CD4-positive, alpha-beta T cell treated with Interleukin-10 for 1 hour (primary cell): ENCODE results near the gene GBA2.

Source experiments
- DNase-seq: peaks from one replicate; pipeline ENCODE4 v3.0.0-alpha.2; 2020

Gene GBA2

GRCh38 chr9:35763803-35764202 lies 14.8 kb upstream of the GBA2 start:
- DNase-seq: no peak

DNA sequence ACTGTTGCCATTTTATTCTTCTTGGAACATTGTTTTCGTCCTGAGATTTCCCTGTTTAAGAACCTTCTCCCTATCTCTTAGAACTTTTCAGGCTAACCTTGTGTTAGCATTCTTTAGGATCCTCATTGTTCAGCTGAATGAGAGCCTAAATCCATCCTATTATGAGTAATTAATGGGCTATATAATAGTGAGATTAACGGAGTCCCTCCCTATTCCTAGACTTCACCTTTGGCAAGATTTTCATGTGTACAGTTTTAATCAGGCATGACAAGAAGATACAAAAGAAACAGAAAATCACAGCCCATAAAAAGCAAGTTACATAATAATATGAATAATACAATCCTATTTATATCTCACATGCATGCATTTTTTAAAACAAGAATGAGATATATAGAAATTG lies 14.2 kb upstream of the GBA2 start:
- no peak for DNase-seq

DNA sequence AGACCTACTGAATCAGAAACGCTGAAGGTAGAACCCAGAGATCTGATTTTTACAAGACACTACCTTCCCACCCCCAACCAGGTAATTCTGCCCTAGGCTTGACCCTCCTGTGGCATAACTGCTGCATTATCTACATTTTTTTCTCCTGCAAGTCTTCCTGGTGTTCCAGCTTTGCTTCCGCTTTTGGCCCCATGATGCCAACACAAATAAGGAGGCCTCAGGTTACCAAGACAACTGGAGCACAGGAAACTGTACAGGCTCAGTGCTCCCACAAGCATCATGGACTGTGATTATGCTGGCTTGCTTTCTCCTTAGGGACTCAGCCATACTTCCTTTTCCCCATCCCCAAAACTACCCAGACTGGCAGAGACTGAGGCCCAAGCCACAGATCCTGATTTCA lies 11.6 kb upstream of the GBA2 start:
- no peak for DNase-seq

- no peak for DNase-seq
These were observed 10.8 kb upstream of the GBA2 start for GRCh38 chr9:35759795-35760194.

- no peak for DNase-seq
These were observed 9.5 kb upstream of the GBA2 start for GRCh38 chr9:35758475-35759050.

DNA sequence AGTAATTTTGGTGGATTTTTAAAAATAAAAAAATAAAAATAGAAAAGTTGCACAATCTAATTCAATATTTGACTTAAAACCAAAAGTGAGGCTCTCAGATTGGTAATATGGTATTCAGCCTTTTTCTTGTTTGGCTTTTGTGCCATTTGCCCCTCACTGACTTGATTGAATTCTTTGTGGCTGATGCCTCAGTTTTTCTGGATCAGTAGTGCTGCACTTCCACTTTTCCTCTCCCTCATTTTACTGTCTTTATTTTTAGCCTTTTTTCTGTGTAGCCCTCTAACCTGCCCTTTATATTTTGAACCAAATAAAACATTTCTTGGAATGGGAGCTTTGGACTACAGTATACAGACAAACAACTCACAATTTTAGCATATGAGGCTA lies 8.9 kb upstream of the GBA2 start:
- DNase-seq: no peak

- no peak for DNase-seq
These were observed 8.3 kb upstream of the GBA2 start for GRCh38 chr9:35757226-35757891.

- DNase-seq: peak; percentile 81
These were observed 7.5 kb upstream of the GBA2 start for GRCh38 chr9:35756275-35757225.

DNA sequence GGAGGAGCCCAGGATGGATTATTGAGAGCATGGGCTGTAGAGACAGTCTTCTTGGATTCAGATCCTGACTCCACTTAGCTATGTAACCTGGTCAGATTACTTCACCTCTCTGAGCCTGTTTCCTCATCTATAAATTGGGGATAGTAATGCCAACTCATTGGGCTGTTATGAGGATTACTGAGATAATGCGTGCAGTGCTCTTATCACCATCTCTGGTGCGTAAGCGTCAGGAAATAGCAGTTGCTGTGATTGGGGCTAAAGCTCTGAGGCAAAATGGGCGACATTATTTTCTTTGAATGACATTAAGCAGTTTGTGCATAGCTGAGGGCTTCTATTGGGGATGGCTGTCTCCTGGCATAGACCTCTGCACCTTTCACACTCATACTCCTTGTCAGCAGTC lies 6.0 kb upstream of the GBA2 start:
- no peak for DNase-seq

- DNase-seq: no peak
These were observed 5.2 kb upstream of the GBA2 start, which contains the start of gene MSMP for GRCh38 chr9:35754264-35754663. MSMP (minus strand) TSS chr9:35754276; CDS start chr9:35754129, 147 bp downstream.

DNA sequence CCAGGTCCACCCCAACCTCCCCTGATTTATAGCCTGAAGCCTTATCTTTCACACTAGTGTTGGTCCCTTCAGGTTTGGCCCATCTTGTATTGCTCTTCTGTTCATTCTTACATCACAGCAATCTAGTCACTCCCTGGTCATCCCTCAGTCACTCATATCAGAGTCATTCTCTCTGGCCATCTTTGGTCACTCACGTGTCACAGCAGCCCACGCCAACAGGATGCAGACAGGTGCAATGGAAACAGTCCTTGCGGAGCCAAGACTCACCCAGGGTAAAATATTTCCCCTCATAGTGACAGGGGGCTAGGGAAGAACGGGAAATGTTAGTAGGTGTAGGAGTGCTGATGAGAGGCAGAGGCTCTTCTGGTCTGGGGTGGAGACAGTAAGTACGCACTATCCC lies 4.4 kb upstream of the GBA2 start:
- no peak for DNase-seq

GRCh38 chr9:35750256-35750531 lies 1.2 kb upstream of the GBA2 start:
- DNase-seq: no peak

GRCh38 chr9:35749515-35750255 lies 657 bp upstream of the GBA2 start:
- DNase-seq: peak; percentile 56

DNA sequence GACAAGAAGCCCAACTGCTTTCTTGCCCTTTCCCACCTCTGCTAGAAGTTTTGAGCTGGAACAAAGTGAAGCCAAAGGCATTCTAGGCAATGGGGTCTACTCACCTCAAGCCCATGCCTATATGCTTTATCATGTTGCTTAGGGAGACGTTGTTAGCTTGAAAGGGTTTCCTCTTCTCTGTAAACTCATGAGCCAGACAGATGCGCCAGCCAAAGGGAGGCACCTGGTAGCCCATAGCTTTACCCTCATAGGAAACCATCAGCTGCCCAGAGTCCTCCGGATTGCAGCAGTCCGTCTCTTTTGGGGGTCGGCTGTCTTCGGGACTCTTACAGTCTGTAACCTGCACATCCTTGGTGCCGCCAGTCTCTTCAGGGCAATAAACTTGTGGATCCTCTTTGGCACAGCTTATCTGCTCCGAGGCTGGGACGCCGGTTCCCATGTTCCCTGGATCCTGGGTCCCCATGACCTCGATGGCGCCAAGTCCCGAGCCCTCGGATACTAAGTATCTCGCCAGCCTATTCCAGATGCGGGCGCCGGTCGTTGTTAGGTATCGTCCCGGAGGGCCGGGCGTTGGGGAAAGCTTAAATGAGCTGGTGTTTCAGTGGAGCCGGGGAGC lies 678 bp downstream of the GBA2 start:
- DNase-seq: peak; percentile 22

DNA sequence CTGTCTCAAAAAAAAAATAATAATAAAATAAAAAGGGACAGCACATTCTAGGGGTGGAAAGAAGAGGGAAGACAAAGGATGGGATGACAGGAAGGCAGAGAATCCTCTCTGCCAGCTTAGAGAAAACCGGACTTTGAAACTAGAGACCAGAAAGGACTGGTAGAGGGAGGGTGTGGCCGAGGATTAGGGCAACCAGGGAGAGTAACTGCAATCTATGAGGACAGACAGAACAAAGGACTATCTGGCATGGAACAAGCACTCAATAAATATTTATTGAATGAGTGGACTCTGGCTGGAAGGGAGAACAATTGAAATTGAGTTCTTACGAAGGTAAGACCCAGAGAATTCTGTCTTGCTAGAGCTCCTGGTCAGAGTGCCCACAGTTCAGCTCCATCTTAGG lies 2.4 kb downstream of the GBA2 start:
- DNase-seq: no peak

- no peak for DNase-seq
These were observed 3.5 kb downstream of the GBA2 start for GRCh38 chr9:35745569-35745968.

- no peak for DNase-seq
These were observed 5.0 kb downstream of the GBA2 start for GRCh38 chr9:35743880-35744518.

DNA sequence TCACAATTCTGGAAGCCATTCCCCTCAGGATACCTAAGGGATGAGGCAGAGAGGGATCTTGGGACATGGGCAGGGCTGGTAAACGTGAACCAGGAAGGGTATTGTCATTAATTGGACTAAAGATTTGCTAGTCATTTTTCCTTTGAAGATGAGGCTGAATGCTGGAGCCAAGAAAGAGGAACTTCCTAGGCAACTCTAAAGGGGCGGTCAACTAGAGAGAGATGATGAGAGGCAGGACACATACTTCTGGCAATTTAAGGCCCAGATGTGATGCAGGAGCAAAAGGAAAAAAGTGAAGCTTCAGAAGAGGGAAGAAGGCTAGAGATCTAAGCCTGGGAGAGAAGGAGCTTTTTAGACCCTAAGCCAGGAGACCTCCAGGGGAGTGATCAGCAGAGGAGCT lies 5.6 kb downstream of the GBA2 start:
- no peak for DNase-seq

DNA sequence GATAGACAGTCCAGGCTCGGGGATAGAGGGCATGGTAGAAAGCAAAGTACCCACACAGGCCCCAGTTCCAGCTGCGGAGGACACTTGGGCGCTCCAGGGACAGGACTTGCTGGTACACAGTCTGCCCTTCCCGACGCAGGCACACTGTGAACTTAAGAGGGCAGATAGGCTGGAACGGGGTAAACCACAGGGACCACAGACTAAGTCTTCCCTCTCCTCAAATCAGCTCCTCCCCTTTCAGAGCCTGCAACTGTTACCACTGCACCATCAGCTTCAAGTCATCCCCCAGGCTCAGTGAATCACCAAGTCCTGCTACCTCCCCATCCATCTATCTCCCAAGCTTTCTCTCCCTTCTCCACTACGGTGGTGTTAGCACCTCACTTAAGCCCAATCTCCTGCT lies 7.3 kb downstream of the GBA2 start:
- peak; percentile 18 for DNase-seq

DNA sequence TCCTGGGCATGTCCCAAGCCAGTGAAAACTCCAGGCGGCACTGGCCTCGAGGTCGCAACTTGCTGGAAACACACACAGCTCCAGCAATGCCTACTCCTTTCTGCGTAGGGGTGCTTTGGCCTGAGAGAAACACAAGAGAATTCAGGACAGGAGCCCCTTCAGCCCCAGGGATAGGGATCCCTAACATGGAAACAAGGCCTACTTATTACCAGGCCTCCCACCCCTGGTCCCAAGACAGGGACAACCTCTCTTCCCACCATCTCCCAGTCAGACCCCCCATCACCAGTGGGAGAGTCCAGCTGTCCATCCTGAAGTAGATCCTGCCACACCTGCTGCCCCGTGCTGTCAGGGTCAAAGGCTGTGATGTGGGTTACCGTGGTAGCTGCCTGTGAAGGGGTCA lies 8.8 kb downstream of the GBA2 start:
- no peak for DNase-seq

GRCh38 chr9:35738924-35739323 lies 10.1 kb downstream of the GBA2 start:
- DNase-seq: no peak

DNA sequence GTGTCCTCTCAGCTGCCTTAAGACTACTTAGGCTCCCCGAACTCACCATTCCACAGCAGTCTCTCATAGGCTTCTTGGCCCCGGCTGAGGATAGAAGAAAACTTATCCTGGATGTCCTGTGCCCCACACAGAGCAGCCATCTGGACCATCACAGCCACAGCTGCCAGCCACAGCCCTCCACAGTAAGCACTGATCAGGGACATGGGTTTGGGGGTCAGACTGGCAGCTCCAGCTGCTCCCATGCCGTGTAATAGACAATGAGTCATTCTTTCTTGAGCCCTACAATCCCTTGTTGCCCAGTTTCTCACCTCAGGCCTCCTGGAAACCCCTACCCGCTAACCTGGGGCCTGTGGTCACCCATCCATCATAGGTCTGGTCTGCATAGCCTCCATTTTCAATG lies 10.8 kb downstream of the GBA2 start:
- no peak for DNase-seq

DNA sequence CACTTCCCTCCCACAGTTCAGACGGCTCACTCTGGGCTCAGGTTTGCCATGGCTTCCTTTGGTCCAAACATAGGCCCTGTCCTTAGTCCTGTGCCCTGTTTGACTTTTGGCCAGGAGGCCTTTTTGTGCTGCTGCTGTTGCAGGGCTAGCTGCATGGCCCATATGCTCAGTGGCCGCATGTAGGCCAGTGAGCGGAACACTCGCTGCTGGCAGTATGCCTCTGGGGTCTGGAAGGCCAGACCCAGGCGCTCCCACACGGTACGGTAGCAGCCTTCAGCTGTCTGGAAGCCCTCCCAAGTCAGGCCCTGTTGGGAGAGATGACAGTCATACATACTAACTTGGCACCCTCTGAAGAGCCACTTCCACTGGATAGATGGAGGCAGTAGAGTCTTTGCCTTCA lies 11.9 kb downstream of the GBA2 start:
- no peak for DNase-seq
